Fibroblast of lung (primary cell): ENCODE results near the gene PSD2. TPM values are rescaled to one million over a fixed set of nuclear protein-coding genes. Genes with fewer than 3 reads are reported as not detected.
A peak's percentile ranks its signal among the peaks of the same experiment; 100 is the strongest.

Source experiments
- DNase-seq, 2 donors: peaks; one replicate each; pipeline versions ENCODE4 v3.0.0 to v3.0.0-alpha.2; 2010; ENCODE audit warnings: low read depth in 2 of 2
- H2AFZ ChIP-seq: 2 replicates; pipeline ENCODE4 v1.5.1; 2012; ENCODE audit warnings: low read length, control low read depth, inconsistent platforms
- H3K27ac ChIP-seq: 2 replicates; pipeline ENCODE4 v1.5.1; 2011; ENCODE audit warnings: low read length, control low read depth; ENCODE audit not compliant: insufficient read depth
- H3K27me3 ChIP-seq: 2 replicates; pipeline ENCODE4 v1.5.1; 2011; ENCODE audit warnings: mild to moderate bottlenecking, low read length; ENCODE audit not compliant: control insufficient read depth, insufficient read depth
- H3K36me3 ChIP-seq: 2 replicates; pipeline ENCODE4 v1.5.1; 2011; ENCODE audit warnings: low read length; ENCODE audit not compliant: control insufficient read depth, insufficient read depth
- H3K4me1 ChIP-seq: 2 replicates; pipeline ENCODE4 v1.5.1; 2011; ENCODE audit warnings: low read length; ENCODE audit not compliant: control insufficient read depth, insufficient read depth; ENCODE audit errors: extremely low read depth
- H3K4me2 ChIP-seq: 2 replicates; pipeline ENCODE4 v1.5.1; 2011; ENCODE audit warnings: low read length, control low read depth; ENCODE audit not compliant: insufficient read depth; ENCODE audit errors: extremely low read depth
- H3K4me3 ChIP-seq, 4 experiments: fragments of 200-600 bp in 1 of 4; sonication (generic) in 1 of 4; replicated peaks in 1 of 4; 2 replicates each; pipeline ENCODE4 v1.5.1; 2011 to 2016; ENCODE audit warnings: low read length in 4 of 4, low read depth in 3 of 4, mild to moderate bottlenecking in 3 of 4, control low read depth in 2 of 4, inconsistent platforms in 1 of 4, mixed read lengths in 1 of 4; ENCODE audit not compliant: insufficient read depth in 1 of 4; ENCODE audit errors: control extremely low read depth in 1 of 4
- H3K79me2 ChIP-seq: 2 replicates; pipeline ENCODE4 v1.5.1; 2012; ENCODE audit warnings: mild to moderate bottlenecking, low read length, inconsistent platforms; ENCODE audit not compliant: control insufficient read depth, insufficient read depth
- H3K9ac ChIP-seq: 2 replicates; pipeline ENCODE4 v1.5.1; 2011; ENCODE audit warnings: mild to moderate bottlenecking, low read length, control low read depth; ENCODE audit not compliant: insufficient read depth
- H3K9me3 ChIP-seq: 2 replicates; pipeline ENCODE4 v1.5.1; 2012; ENCODE audit warnings: low read depth, low read length; ENCODE audit not compliant: control insufficient read depth, insufficient read depth
- H4K20me1 ChIP-seq: 2 replicates; pipeline ENCODE4 v1.5.1; 2011; ENCODE audit warnings: low read length; ENCODE audit not compliant: control insufficient read depth, insufficient read depth; ENCODE audit errors: extremely low read depth
- EZH2 ChIP-seq: IDR thresholded peaks from 2 replicates; pipeline ENCODE4 v1.5.1; 2012; ENCODE audit warnings: low read length, control low read depth, mild to moderate bottlenecking; ENCODE audit errors: missing control alignments
- polyA plus RNA-seq, 2 donors: library from polyadenylated mRNA; depleted of rRNA in 1 of 2; stranded (reverse) in 1 of 2; unstranded in 1 of 2; fragments of >200 nt; gene quantifications; 2 replicates each; pipeline ENCODE4 v1.2.1, GENCODE V29; 2011 to 2012; ENCODE audit warnings: missing spikeins in 1 of 2
- total RNA-seq: library from RNA; depleted of rRNA; stranded (reverse); fragments of >200 nt; gene quantifications from 2 replicates; pipeline ENCODE4 v1.2.1, GENCODE V29; 2014
- TF ChIP-seq, protein P1 (sequence below), 2 donors: IDR thresholded peaks in 1 of 2; conservative IDR thresholded peaks in 1 of 2; 1 replicate in 1 of 2; 2 replicates in 1 of 2; pipeline ENCODE4 v1.5.1; 2011 to 2012; ENCODE audit warnings: low read length in 2 of 2, control low read depth in 1 of 2, inconsistent platforms in 1 of 2, low read depth in 1 of 2, mild to moderate bottlenecking in 1 of 2

The PSD2 gene
- total and polyA plus RNA-seq, 2 donors (not counting 1 experiment from before 2014, with no cell fraction given) = 0.05 to 0.17 TPM

DNA sequence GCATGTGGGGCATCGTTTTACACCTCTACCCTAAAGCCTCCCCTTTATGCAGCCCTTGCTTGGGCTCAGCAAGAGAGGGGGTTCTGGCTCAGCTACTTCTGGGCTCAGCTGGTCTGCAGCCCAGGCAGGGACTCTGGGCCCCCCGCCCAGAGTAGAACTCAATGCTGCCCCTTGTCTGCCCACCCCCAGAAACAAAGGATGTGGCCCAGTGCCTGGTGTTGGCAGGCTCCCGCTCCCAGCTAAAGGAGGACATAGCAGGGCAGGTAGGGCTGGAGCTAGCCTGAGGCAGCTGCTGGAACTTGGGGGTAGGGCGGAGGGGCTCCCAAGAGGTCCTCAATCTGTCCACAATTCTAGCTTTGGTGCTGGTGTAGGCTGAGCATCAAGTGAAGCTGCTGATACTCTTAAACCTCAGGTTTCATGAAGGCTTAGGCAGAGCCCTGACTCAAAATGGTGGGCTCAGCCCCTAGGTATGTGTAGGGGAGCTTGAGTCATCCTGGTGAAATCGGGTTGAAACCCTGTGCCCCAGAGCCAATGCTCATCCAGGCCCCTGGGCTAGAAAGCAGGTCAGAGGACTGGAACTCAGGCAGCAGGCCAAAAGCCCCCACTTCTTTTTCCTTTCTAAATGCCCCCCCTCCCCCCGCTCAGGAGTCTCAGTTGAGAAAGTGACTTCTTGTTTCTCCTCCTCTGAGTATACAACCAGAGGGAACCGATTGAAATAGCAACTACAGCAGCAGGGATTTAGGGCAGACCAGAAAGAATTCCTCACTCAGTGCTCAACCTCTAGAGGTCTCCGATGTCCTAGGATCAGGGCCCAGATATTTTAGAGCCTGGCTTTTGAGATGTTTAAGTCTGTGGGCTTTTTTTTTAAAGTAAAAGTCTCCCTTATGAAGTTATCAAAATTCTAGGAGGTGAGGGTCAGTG is 11.4 kb downstream of the PSD2 start:
- Histone ChIP-seq H3K36me3 (no peaks in the 10 kb centered on the region), H3K27me3 (peaks cover 9% of the 10 kb centered on the region), H4K20me1 (no peaks in the 10 kb centered on the region), H3K4me2 (no peak overlapping the region), H3K4me3 (no peak overlapping the region), H3K9ac (no peak overlapping the region), H3K4me1 (no peaks in the 10 kb centered on the region), H3K79me2 (no peaks in the 10 kb centered on the region), H3K27ac (no peak overlapping the region), H3K9me3 (no peaks in the 10 kb centered on the region), H2AFZ (no peak overlapping the region)
- no peak for DNase-seq
- TF ChIP-seq, protein P1, sequence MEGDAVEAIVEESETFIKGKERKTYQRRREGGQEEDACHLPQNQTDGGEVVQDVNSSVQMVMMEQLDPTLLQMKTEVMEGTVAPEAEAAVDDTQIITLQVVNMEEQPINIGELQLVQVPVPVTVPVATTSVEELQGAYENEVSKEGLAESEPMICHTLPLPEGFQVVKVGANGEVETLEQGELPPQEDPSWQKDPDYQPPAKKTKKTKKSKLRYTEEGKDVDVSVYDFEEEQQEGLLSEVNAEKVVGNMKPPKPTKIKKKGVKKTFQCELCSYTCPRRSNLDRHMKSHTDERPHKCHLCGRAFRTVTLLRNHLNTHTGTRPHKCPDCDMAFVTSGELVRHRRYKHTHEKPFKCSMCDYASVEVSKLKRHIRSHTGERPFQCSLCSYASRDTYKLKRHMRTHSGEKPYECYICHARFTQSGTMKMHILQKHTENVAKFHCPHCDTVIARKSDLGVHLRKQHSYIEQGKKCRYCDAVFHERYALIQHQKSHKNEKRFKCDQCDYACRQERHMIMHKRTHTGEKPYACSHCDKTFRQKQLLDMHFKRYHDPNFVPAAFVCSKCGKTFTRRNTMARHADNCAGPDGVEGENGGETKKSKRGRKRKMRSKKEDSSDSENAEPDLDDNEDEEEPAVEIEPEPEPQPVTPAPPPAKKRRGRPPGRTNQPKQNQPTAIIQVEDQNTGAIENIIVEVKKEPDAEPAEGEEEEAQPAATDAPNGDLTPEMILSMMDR (conservative IDR thresholded peaks at IDR 0.05 in 1 of 2, IDR thresholded peaks at IDR 0.05 in 1 of 2; ENCODE audit: low read depth in 1 of 2, low read length in 2 of 2) = no peak
- TF ChIP-seq EZH2 = no peak

DNA sequence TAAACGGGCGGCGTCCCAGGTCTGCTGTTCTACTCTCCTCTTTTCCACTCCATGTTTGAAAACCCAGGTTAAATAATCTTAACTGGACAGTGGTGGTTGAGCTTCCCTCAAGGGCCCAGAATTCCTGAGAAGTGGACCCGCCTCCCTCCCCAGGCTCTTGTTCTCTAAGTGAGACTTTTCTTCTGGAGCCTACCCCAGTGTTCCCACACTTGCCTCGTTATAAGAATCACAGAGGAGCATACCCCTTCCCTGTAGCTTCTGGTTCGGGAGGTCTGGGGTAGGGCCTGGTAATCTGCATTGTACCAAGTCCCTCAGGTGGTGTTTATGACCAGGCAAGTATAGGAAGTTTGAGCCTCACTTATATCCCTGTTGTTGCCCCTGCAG is 12.0 kb downstream of the PSD2 start:
- Histone ChIP-seq H3K4me3 (no peak overlapping the region), H3K9ac (no peak overlapping the region), H3K27me3 (peaks cover 6% of the 10 kb centered on the region), H3K79me2 (no peaks in the 10 kb centered on the region), H3K27ac (no peak overlapping the region), H3K4me1 (no peaks in the 10 kb centered on the region), H3K4me2 (no peak overlapping the region), H3K9me3 (no peaks in the 10 kb centered on the region), H3K36me3 (no peaks in the 10 kb centered on the region), H2AFZ (no peak overlapping the region), H4K20me1 (no peaks in the 10 kb centered on the region)
- no peak for DNase-seq
- no peak for TF ChIP-seq EZH2
- TF ChIP-seq, protein P1 (conservative IDR thresholded peaks at IDR 0.05 in 1 of 2, IDR thresholded peaks at IDR 0.05 in 1 of 2; ENCODE audit: low read depth in 1 of 2, low read length in 2 of 2) = no peak

DNA sequence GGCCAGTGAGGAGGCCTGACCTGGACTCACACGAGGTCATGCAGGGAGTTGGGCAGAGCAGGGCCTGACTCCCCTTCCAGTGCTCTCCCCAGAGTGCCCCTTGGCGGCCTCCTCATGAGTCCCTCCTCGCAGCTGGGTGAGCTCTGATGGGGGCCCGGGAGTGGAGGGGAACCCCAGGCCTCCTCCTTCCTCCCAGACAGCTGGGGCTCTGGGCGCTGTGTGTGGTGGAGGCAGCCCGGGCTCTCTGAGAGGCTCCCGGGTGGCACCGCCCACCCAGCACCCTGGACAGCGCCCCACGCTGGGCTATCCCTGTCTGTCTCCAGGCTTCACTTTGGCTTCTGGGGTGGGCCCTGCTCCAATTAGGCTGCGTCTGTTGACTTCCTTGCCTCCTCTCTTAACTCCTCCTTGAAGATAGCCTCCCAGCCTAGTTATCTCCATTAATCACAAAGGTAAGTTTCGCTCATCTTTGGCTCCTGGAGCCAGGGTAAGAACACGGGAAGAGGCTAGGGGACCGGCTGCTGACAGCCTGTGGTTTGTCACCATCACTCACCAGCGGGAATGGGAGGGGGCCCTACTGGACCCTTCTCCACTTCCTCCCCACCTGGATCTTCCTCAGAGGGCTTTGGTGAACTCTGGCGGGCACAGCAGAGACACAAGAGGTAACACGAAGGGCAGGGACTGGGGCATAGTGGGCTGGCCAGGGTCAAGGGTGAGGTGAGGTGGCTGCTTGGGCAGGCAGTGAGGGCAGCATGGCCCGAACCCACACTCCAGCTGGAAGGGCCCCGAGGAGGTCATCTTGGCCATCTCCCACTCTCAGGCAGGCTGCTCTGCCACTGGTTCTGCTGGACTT is 13.1 kb downstream of the PSD2 start:
- Histone ChIP-seq H4K20me1 (no peaks in the 10 kb centered on the region), H3K4me1 (no peaks in the 10 kb centered on the region)
- peak; percentile 15 to 18 for DNase-seq

More for the DNA sequence above, 13.1 kb downstream of the PSD2 start:
- Histone ChIP-seq H3K27ac (no peak overlapping the region), H3K4me2 (no peak overlapping the region), H3K36me3 (no peaks in the 10 kb centered on the region), H3K9me3 (no peaks in the 10 kb centered on the region), H3K27me3 (peaks cover 2% of the 10 kb centered on the region), H3K79me2 (no peaks in the 10 kb centered on the region), H2AFZ (no peak overlapping the region), H3K9ac (no peak overlapping the region), H3K4me3 (no peak overlapping the region)
- TF ChIP-seq, protein P1 (conservative IDR thresholded peaks at IDR 0.05 in 1 of 2, IDR thresholded peaks at IDR 0.05 in 1 of 2; ENCODE audit: low read depth in 1 of 2, low read length in 2 of 2) = no peak
- TF ChIP-seq EZH2 = no peak
